ENCODE data around the gene SPAG16. TPM values are rescaled to one million over a fixed set of nuclear protein-coding genes. Genes with fewer than 3 reads are reported as not detected.

SPAG16 gene
- polyA plus RNA-seq, 1 of the 3 experiments (the other 2 are of a cell fraction): 29.5 TPM

GRCh38 chr2:213545481-213545880 is 261.2 kb downstream of the SPAG16 start:
- ChIA-PET CTCF (no interaction called here), POLR2A (no interaction called here)
- Histone ChIP-seq H3K9me2 (no peaks in the 10 kb centered on the region), H2AFZ (ENCODE audit: low read depth) (no peak overlapping the region), H3K4me3 (ENCODE audit: low read depth in 2 of 2, low read length in 1 of 2) (no peak overlapping the region), H3K36me3 (replicated peaks in 1 of 2; ENCODE audit: control insufficient read depth in 1 of 2, insufficient read depth in 2 of 2, low read length in 1 of 2) (no peaks in the 10 kb centered on the region), H3K9me3 (no peaks in the 10 kb centered on the region), H3F3A (replicated peaks; ENCODE audit: insufficient read depth) (no peaks in the 10 kb centered on the region), H3K27me3 (ENCODE audit: insufficient read depth) (no peaks in the 10 kb centered on the region), H3K79me2 (ENCODE audit: insufficient read depth) (no peaks in the 10 kb centered on the region), H3K27ac (ENCODE audit: low read depth in 2 of 2, low read length in 1 of 2) (no peak overlapping the region), H3K4me1 (ENCODE audit: control insufficient read depth in 1 of 2, insufficient read depth in 2 of 2, low read depth in 1 of 2, low read length in 1 of 2) (no peaks in the 10 kb centered on the region), H4K20me1 (ENCODE audit: insufficient read depth) (no peaks in the 10 kb centered on the region), H3K9ac (no peak overlapping the region), H3K4me2 (no peak overlapping the region)
- TF ChIP-seq RAD21 (IDR thresholded peaks at IDR 0.05; ENCODE audit: low read length) (no peak), JUND (IDR thresholded peaks at IDR 0.05) (no peak), EZH2phosphoT487 (IDR thresholded peaks at IDR 0.05; ENCODE audit: borderline replicate concordance, low read depth) (no peak), YY1 (IDR thresholded peaks at IDR 0.05; ENCODE audit: low read depth) (no peak), FOXM1 (IDR thresholded peaks at IDR 0.05; ENCODE audit: low read depth) (no peak), FOSL2 (IDR thresholded peaks at IDR 0.05; ENCODE audit: borderline replicate concordance, low read depth) (no peak), ZBTB33 (IDR thresholded peaks at IDR 0.05; ENCODE audit: borderline replicate concordance, low read depth) (no peak), CTCF (IDR thresholded peaks at IDR 0.05) (no peak), NRF1 (IDR thresholded peaks at IDR 0.05; ENCODE audit: low read depth, low read length) (no peak), USF1 (IDR thresholded peaks at IDR 0.05; ENCODE audit: borderline replicate concordance, low read depth) (no peak), RXRA (IDR thresholded peaks at IDR 0.05; ENCODE audit: borderline replicate concordance, low read depth) (no peak), ELF1 (IDR thresholded peaks at IDR 0.05) (no peak), TAF1 (IDR thresholded peaks at IDR 0.05; ENCODE audit: borderline replicate concordance, low read depth, low read length) (no peak), IRF3 (IDR thresholded peaks at IDR 0.05; ENCODE audit: low read depth, low read length) (no peak), GATA2 (CRISPR knock-in tag; IDR thresholded peaks at IDR 0.05) (no peak), USF2 (IDR thresholded peaks at IDR 0.05; ENCODE audit: borderline replicate concordance, low read depth, low read length) (no peak), EP300 (IDR thresholded peaks at IDR 0.05; ENCODE audit: borderline replicate concordance in 1 of 2, low read depth in 1 of 2, low read length in 1 of 2) (no peak)
- TF ChIP-seq, protein P1, sequence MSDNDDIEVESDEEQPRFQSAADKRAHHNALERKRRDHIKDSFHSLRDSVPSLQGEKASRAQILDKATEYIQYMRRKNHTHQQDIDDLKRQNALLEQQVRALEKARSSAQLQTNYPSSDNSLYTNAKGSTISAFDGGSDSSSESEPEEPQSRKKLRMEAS (IDR thresholded peaks at IDR 0.05; ENCODE audit: low read depth): no peak
- 4% methylated on average over 2 of the region's 2 CpGs for WGBS (ENCODE audit: low lambda C conversion rate)
- DNase-seq: no peak
